Loucy (cell line): ENCODE measurements around the gene PRSS3.
"Not testable (repeated sequence)": the region's sequence is repeated elsewhere in the genome, so short reads cannot be mapped to it uniquely, and the experiment has no call there.

Source experiments
- H2AFZ ChIP-seq: fragments of 200-600 bp; sonication (generic); 2 replicates; pipeline ENCODE4 v1.6.0; 2016; ENCODE audit warnings: antibody characterized with exemption, mild to moderate bottlenecking, low read length, moderate library complexity
- H3F3A ChIP-seq: fragments of 200-600 bp; 2 replicates; pipeline ENCODE4 v1.6.0; 2016; ENCODE audit warnings: antibody characterized with exemption, low read depth, mild to moderate bottlenecking
- H3K27me3 ChIP-seq: fragments of 200-600 bp; sonication (generic); 2 replicates; pipeline ENCODE4 v1.6.1; 2014; ENCODE audit warnings: low read length, mild to moderate bottlenecking; ENCODE audit not compliant: insufficient read depth, poor library complexity, severe bottlenecking
- H3K36me3 ChIP-seq: fragments of 200-600 bp; sonication (generic); 2 replicates; pipeline ENCODE4 v1.6.1; 2016; ENCODE audit warnings: low read length; ENCODE audit not compliant: insufficient read depth
- H3K4me1 ChIP-seq: fragments of 200-600 bp; sonication (generic); 2 replicates; pipeline ENCODE4 v1.5.1; 2014; ENCODE audit warnings: low read length, mild to moderate bottlenecking; ENCODE audit not compliant: insufficient read depth, poor library complexity, severe bottlenecking
- H3K4me2 ChIP-seq: fragments of 200-600 bp; sonication (generic); 2 replicates; pipeline ENCODE4 v1.6.0; 2014; ENCODE audit warnings: antibody characterized with exemption, low read length, low read depth, mild to moderate bottlenecking; ENCODE audit not compliant: poor library complexity, severe bottlenecking
- H3K4me3 ChIP-seq: fragments of 200-600 bp; sonication (generic); 2 replicates; pipeline ENCODE4 v1.5.1; 2014; ENCODE audit warnings: low read length, mild to moderate bottlenecking, mixed read lengths; ENCODE audit not compliant: poor library complexity, severe bottlenecking
- H3K79me2 ChIP-seq: fragments of 200-600 bp; sonication (generic); 2 replicates; pipeline ENCODE4 v1.6.1; 2014; ENCODE audit warnings: low read length; ENCODE audit not compliant: insufficient read depth
- H3K9ac ChIP-seq: fragments of 200-600 bp; sonication (generic); 2 replicates; pipeline ENCODE4 v1.6.0; 2014; ENCODE audit warnings: mild to moderate bottlenecking, low read depth, low read length, moderate library complexity; ENCODE audit not compliant: poor library complexity, severe bottlenecking
- H3K9me2 ChIP-seq: fragments of 200-600 bp; sonication (generic); replicated peaks from 2 replicates; pipeline ENCODE4 v1.6.1; 2016; ENCODE audit warnings: low read depth, low read length, mixed read lengths
- H3K9me3 ChIP-seq: fragments of 200-600 bp; sonication (generic); 2 replicates; pipeline ENCODE4 v1.6.1; 2014; ENCODE audit warnings: mild to moderate bottlenecking, antibody characterized with exemption, low read length, low read depth; ENCODE audit not compliant: insufficient read depth
- H4K20me1 ChIP-seq: fragments of 200-600 bp; sonication (generic); 2 replicates; pipeline ENCODE4 v1.6.0; 2014; ENCODE audit warnings: antibody characterized with exemption, low read length, mild to moderate bottlenecking; ENCODE audit not compliant: insufficient read depth, poor library complexity, severe bottlenecking
- EZH2phosphoT487 ChIP-seq: fragments of 200-600 bp; IDR thresholded peaks from 2 replicates; pipeline ENCODE4 v1.6.1; 2018; ENCODE audit warnings: antibody characterized with exemption, mild to moderate bottlenecking, moderate library complexity, borderline replicate concordance
- TF ChIP-seq, protein P1 (sequence below): fragments of 200-600 bp; sonication (generic); conservative IDR thresholded peaks from 2 replicates; pipeline ENCODE4 v1.5.1; 2014; ENCODE audit warnings: mild to moderate bottlenecking, antibody characterized with exemption, low read length

PRSS3 gene

GRCh38 chr9:33795281-33795680, at the start of gene PRSS3:
Gene PRSS3 (plus strand): TSS chr9:33795561. CDS start chr9:33795574, 13 bp downstream.
- no peaks in the 10 kb centered on the region for H3F3A ChIP-seq
- no peaks in the 10 kb centered on the region for H3K36me3 ChIP-seq
- no peaks in the 10 kb centered on the region for H4K20me1 ChIP-seq
- no peaks in the 10 kb centered on the region for H3K9me2 ChIP-seq
- H3K9me3 ChIP-seq, result no peaks in the 10 kb centered on the region
- no peak within 1 kb of the TSS for H3K9ac ChIP-seq
- H3K79me2 ChIP-seq, result no peaks in the 10 kb centered on the region
- H2AFZ ChIP-seq, result no peak within 1 kb of the TSS
- H3K4me3 ChIP-seq, result no peak within 1 kb of the TSS
- no peak within 1 kb of the TSS for H3K4me2 ChIP-seq
- H3K4me1 ChIP-seq, result no peaks in the 10 kb centered on the region
- H3K27me3 ChIP-seq, result no peaks in the 10 kb centered on the region
- TF ChIP-seq EZH2phosphoT487, result no peak
- TF ChIP-seq, protein P1, sequence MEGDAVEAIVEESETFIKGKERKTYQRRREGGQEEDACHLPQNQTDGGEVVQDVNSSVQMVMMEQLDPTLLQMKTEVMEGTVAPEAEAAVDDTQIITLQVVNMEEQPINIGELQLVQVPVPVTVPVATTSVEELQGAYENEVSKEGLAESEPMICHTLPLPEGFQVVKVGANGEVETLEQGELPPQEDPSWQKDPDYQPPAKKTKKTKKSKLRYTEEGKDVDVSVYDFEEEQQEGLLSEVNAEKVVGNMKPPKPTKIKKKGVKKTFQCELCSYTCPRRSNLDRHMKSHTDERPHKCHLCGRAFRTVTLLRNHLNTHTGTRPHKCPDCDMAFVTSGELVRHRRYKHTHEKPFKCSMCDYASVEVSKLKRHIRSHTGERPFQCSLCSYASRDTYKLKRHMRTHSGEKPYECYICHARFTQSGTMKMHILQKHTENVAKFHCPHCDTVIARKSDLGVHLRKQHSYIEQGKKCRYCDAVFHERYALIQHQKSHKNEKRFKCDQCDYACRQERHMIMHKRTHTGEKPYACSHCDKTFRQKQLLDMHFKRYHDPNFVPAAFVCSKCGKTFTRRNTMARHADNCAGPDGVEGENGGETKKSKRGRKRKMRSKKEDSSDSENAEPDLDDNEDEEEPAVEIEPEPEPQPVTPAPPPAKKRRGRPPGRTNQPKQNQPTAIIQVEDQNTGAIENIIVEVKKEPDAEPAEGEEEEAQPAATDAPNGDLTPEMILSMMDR, result no peak

- peak overlapping the region; percentile 90 for H3K4me2 ChIP-seq
- no peaks in the 10 kb centered on the region for H3K9me3 ChIP-seq
- no peaks in the 10 kb centered on the region for H3K9me2 ChIP-seq
- peaks cover 4% of the 10 kb centered on the region; the same call in 1 of the 2 replicates for H3F3A ChIP-seq
- no peaks in the 10 kb centered on the region for H3K36me3 ChIP-seq
- TF ChIP-seq, protein P1, result no peak
- TF ChIP-seq EZH2phosphoT487, result no peak
- peaks cover 37% of the 10 kb centered on the region for H3K4me1 ChIP-seq
- H3K9ac ChIP-seq, result peak overlapping the region; percentile 75
- H4K20me1 ChIP-seq, result no peaks in the 10 kb centered on the region
- no peaks in the 10 kb centered on the region for H3K79me2 ChIP-seq
- H2AFZ ChIP-seq, result peak overlapping the region; percentile 77
- H3K4me3 ChIP-seq, result peak overlapping the region; percentile 78
- H3K27me3 ChIP-seq, result no peaks in the 10 kb centered on the region
Measured at GRCh38 chr9:33748633-33749304, 46.6 kb upstream of the PRSS3 start.

DNA sequence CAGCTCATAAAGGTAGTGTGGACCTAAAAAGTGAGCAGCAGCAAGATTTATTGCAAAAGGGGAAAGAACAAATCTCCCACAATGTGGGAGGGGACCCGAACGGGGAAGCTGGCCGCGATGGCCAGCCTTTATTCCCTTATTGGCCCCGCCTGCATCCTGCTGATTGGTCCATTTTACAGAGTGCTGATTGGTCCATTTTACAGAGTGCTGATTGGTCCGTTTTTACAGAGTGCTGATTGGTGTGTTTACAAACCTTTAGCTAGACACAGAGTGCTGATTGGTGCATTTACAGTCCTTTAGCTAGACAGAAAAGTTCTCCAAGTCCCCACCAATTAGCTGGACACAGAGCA, 46.1 kb upstream of the PRSS3 start:
- Histone ChIP-seq H3K4me2 (peak overlapping the region; percentile 90), H3K9ac (peak overlapping the region; percentile 75), H3K4me1 (peaks cover 39% of the 10 kb centered on the region), H2AFZ (peak overlapping the region; percentile 77), H3K4me3 (peak overlapping the region; percentile 78)
- H3K9me2 ChIP-seq, H3K79me2 ChIP-seq, H3F3A ChIP-seq, H3K36me3 ChIP-seq, H3K9me3 ChIP-seq, H4K20me1 ChIP-seq, H3K27me3 ChIP-seq: not testable (repeated sequence)

DNA sequence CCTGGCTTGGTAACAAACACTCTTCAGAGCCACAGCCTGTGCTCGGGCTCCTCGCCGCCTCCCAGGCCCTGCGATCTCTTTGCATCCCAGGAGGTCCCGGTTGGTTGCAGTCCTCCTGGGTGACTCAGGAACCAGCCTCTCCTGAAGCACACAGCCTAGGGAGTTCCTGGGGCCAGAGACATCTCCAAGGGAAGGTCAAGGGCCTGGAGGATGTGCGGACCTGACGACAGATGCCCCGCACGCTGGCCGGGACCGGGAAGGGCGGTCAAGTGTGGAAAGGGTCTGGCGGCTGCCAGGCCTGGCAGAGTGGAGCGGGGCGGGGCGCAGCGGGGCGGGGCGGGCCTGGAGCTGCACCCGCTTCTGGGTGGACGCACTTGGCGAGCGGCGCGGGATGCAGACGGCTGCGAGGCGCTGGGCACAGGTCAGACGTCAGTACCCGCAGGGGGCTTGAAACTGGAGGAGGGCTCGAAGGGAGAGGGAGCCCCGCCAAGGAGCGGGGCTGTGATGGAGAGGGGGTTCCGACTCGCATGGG, 45.0 kb upstream of the PRSS3 start:
- Histone ChIP-seq H3K9me2 (no peaks in the 10 kb centered on the region), H3F3A (peaks cover 4% of the 10 kb centered on the region; the same call in 1 of the 2 replicates), H3K4me3 (no peak overlapping the region), H3K79me2 (no peaks in the 10 kb centered on the region), H3K4me2 (no peak overlapping the region), H3K9me3 (no peaks in the 10 kb centered on the region), H3K4me1 (peaks cover 39% of the 10 kb centered on the region), H2AFZ (no peak overlapping the region), H3K9ac (no peak overlapping the region), H3K36me3 (no peaks in the 10 kb centered on the region), H4K20me1 (no peaks in the 10 kb centered on the region), H3K27me3 (no peaks in the 10 kb centered on the region)
- TF ChIP-seq EZH2phosphoT487, result no peak
- TF ChIP-seq, protein P1, result no peak
